BE2C (cell line): Measurements from ENCODE around the gene HLA-DOA.

Experiments used
- DNase-seq: peaks from one replicate; pipeline ENCODE4 v3.0.0-alpha.2; 2020
- H3K27me3 ChIP-seq: fragments of 250-450 bp; sonication (Bioruptor Pico); 2 replicates; pipeline ENCODE4 v1.5.1; 2020; ENCODE audit warnings: mild to moderate bottlenecking
- H3K36me3 ChIP-seq: fragments of 250-450 bp; sonication (Bioruptor Pico); 2 replicates; pipeline ENCODE4 v1.5.1; 2020; ENCODE audit warnings: mild to moderate bottlenecking
- H3K4me1 ChIP-seq: fragments of 250-450 bp; sonication (Bioruptor Pico); 2 replicates; pipeline ENCODE4 v1.5.1; 2020
- H3K4me3 ChIP-seq: 2 replicates; pipeline ENCODE4 v1.5.1; 2011; ENCODE audit warnings: low read depth, low read length
- H3K9me3 ChIP-seq: fragments of 250-450 bp; sonication (Bioruptor Pico); 2 replicates; pipeline ENCODE4 v1.5.1; 2020
- CTCF ChIP-seq: IDR thresholded peaks from 2 replicates; pipeline ENCODE4 v1.5.1; 2012; ENCODE audit warnings: mild to moderate bottlenecking, low read depth, low read length

The HLA-DOA gene

GRCh38 chr6:33049323-33050013, 40.1 kb upstream of the HLA-DOA start:
- Histone ChIP-seq H3K9me3 (no peaks in the 10 kb centered on the region), H3K27me3 (peaks cover 12% of the 10 kb centered on the region), H3K4me1 (no peaks in the 10 kb centered on the region), H3K4me3 (no peak overlapping the region), H3K36me3 (no peaks in the 10 kb centered on the region)
- DNase-seq = no peak
- TF ChIP-seq CTCF = peak; percentile 45

- no peaks in the 10 kb centered on the region for H3K36me3 ChIP-seq
- DNase-seq = no peak
- TF ChIP-seq CTCF = no peak
- H3K9me3 ChIP-seq = no peaks in the 10 kb centered on the region
- peaks cover 22% of the 10 kb centered on the region for H3K27me3 ChIP-seq
- H3K4me3 ChIP-seq = no peak overlapping the region
- no peaks in the 10 kb centered on the region for H3K4me1 ChIP-seq
Observed at GRCh38 chr6:33040157-33040556, 30.8 kb upstream of the HLA-DOA start.

- peaks cover 22% of the 10 kb centered on the region for H3K27me3 ChIP-seq
Observed at GRCh38 chr6:33036535-33036934, 27.1 kb upstream of the HLA-DOA start.

GRCh38 chr6:33034554-33034953, 25.2 kb upstream of the HLA-DOA start:
- no peak for TF ChIP-seq CTCF
- H3K36me3 ChIP-seq = no peaks in the 10 kb centered on the region
- H3K9me3 ChIP-seq = no peaks in the 10 kb centered on the region
- no peak overlapping the region for H3K4me3 ChIP-seq
- H3K4me1 ChIP-seq = no peaks in the 10 kb centered on the region
- H3K27me3 ChIP-seq = peaks cover 18% of the 10 kb centered on the region
- DNase-seq = no peak

More at GRCh38 chr6:33036535-33036934, 27.1 kb upstream of the HLA-DOA start:
- no peak for TF ChIP-seq CTCF
- Histone ChIP-seq H3K4me3 (no peak overlapping the region), H3K36me3 (no peaks in the 10 kb centered on the region), H3K9me3 (no peaks in the 10 kb centered on the region), H3K4me1 (no peaks in the 10 kb centered on the region)
- no peak for DNase-seq

- Histone ChIP-seq H3K27me3 (peaks cover 3% of the 10 kb centered on the region; the same call in 1 of the 2 replicates), H3K36me3 (no peaks in the 10 kb centered on the region), H3K4me1 (no peaks in the 10 kb centered on the region), H3K9me3 (no peaks in the 10 kb centered on the region), H3K4me3 (no peak overlapping the region)
- DNase-seq = no peak
- TF ChIP-seq CTCF = no peak
Observed at GRCh38 chr6:33030245-33030644, 20.9 kb upstream of the HLA-DOA start.

- Histone ChIP-seq H3K36me3 (no peaks in the 10 kb centered on the region), H3K4me1 (no peaks in the 10 kb centered on the region), H3K9me3 (no peaks in the 10 kb centered on the region), H3K27me3 (peaks cover 3% of the 10 kb centered on the region; the same call in 1 of the 2 replicates), H3K4me3 (no peak overlapping the region)
- DNase-seq = no peak
- TF ChIP-seq CTCF = no peak
Observed at GRCh38 chr6:33029328-33030184, 20.2 kb upstream of the HLA-DOA start.
